GM21515 (cell line): Measurements from ENCODE around the gene ELP4.

Experiments
- ATAC-seq: cut with Tn5 transposase; IDR thresholded peaks from one replicate; pipeline ENCODE4 v1.9.1; 2021; ENCODE audit not compliant: unreplicated experiment

Gene ELP4

GRCh38 chr11:31821235-31821764, 311.7 kb downstream of the ELP4 start:
- ATAC-seq: no peak

GRCh38 chr11:31821766-31822165, 312.2 kb downstream of the ELP4 start:
- ATAC-seq: no peak

GRCh38 chr11:31822175-31822926, 312.8 kb downstream of the ELP4 start:
- no peak for ATAC-seq

- ATAC-seq: no peak
These were observed 313.5 kb downstream of the ELP4 start for GRCh38 chr11:31822927-31823643.

GRCh38 chr11:31823644-31824331, 314.2 kb downstream of the ELP4 start:
- ATAC-seq: no peak

GRCh38 chr11:31824332-31824878, 314.8 kb downstream of the ELP4 start:
- ATAC-seq: no peak

GRCh38 chr11:31824879-31825837, 315.6 kb downstream of the ELP4 start:
- ATAC-seq: no peak

GRCh38 chr11:31825838-31826484, 316.4 kb downstream of the ELP4 start:
- no peak for ATAC-seq

GRCh38 chr11:31826536-31827438, 317.2 kb downstream of the ELP4 start:
- no peak for ATAC-seq

GRCh38 chr11:31827455-31828206, 318.1 kb downstream of the ELP4 start:
- ATAC-seq: no peak

GRCh38 chr11:31828217-31828616, 318.6 kb downstream of the ELP4 start:
- ATAC-seq: no peak

- ATAC-seq: no peak
These were observed 320.8 kb downstream of the ELP4 start for GRCh38 chr11:31830406-31830805.

- ATAC-seq: no peak
These were observed 324.7 kb downstream of the ELP4 start for GRCh38 chr11:31834237-31834636.
